GM21515 (cell line): Measurements from ENCODE around the gene PRDM1.
"Not testable (repeated sequence)": the region's sequence is repeated elsewhere in the genome, so short reads cannot be mapped to it uniquely, and the experiment has no call there.

Source experiments
- ATAC-seq: cut with Tn5 transposase; IDR thresholded peaks from one replicate; pipeline ENCODE4 v1.9.1; 2021; ENCODE audit not compliant: unreplicated experiment

The PRDM1 gene

GRCh38 chr6:106135911-106136571 is 49.9 kb downstream of the PRDM1 start:
- ATAC-seq, result no peak

DNA sequence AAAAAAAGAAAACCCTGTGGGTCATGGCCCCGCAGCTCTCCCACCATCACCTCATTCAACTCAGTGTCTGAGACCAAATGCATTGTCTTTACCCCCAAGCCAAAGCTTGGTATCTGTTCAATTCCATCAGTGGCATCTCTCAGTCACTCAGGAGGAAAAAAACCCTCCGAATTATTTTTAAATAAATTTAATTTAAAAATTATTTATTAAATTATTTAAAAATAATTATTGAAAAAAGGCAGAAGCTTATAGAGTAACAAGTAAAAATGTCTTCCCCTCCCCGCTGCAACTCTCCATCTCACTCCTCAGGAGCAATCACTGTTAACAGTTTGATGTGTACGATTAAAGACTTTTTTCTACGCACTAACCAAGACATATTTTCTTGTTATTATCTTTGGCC is 50.7 kb downstream of the PRDM1 start:
- ATAC-seq, result no peak

- no peak for ATAC-seq
These were observed 52.0 kb downstream of the PRDM1 start for GRCh38 chr6:106138151-106138550.

DNA sequence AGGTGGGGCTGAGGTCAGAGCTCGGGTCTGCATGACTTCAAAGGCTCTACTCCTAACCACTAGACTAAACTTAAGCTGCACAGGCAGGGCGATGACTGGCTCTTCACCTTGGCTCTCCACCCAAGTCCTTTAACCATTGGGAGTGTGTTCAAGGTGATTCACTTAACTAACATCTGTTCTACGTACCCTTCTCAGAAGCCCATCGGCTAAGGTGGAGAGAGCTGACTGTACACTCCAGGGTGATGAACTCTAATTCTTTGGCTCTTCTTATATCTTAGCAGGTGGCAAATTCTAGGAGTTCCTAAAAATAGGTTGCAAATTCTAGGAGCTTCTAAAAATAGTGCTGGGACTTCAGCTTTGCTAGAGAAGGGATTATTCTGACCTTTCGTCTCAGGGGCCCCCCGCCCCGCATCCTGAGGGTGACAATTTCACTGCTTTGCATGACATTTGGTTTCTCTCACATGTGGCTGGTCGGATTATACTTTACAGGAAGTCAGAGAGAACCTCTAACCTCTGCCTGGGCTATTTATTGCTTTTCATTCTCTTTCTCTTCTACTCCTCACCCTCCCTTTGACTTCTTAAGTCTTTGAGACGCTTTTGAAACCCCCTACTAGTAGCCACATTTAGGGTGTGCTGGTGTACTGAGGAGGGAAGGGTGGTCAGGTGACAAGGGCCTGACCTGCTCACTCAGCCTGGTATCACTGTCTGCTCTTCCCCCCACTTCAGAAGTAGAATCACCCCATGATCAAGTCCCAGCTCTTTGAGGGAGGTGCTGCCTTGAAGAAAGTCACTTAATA is 55.5 kb downstream of the PRDM1 start:
- ATAC-seq, result peak; percentile 72

DNA sequence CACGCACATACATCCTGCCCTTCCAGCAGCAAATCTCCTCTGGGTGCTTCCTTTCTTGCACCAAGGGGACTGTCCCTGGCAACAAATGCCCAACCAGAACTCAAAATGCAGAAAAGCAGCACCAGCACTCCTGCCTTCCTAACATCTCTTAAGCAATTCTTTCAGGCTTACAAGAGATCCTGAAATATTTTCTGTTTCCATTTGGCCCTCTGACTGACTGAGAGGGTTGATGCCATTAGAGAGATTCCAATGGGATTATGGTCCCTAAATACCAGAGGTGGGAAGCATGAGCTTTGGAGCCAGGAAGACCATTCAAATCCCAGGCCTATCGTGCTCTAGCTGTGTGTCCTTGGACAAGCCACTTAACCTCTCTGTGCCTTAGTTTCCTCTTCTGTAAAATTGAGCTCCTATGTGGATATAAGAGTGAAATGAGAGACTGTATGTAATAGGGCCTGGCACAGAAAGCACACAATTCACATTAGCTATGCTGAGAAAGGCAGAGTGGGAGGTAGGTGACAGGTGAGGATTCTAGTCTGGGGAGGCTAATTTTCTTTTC is 56.8 kb downstream of the PRDM1 start:
- ATAC-seq, result no peak

GRCh38 chr6:106143665-106144064 is 57.5 kb downstream of the PRDM1 start:
- no peak for ATAC-seq

DNA sequence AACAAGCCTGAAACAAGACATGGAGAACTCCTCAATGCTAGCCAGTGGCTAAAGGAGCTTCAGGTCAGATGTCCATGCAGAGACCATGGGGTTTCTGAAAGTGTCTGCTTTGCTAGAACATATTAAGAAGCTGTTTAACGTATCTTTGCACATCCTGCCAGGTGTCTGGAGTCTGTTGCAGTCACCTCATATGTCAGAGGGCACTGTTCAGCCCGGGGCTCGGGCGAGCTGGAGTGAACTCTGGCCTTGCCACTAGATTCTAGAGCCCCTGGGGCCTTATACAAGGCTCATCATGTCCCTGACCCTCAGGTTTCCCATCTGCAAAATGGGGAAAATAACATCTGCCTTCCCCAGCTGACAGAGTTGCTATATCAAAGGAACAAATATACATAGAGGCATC is 59.0 kb downstream of the PRDM1 start:
- no peak for ATAC-seq

DNA sequence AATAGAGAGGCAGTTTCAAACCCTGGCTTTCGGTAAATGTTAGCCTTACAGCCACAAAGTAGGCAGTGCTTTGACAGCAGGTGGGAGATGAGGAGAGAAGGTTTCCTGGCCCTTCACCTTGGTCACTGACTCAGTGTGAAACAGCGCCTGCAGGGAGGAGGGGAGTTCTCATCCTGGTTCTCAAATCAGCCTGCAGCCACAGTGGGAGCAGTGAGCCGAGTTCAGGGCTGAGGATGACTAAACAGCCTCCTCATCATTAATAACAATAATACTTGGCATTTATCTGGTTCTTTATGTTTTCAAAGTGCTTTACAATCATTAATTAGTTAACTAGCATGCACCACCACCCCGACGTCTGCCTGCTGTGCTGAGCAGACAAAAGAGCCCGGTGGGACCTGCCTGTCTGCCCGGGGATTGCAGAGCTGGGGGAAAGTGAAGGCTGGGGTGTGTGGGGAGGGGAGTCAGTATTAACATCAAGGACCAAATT is 59.6 kb downstream of the PRDM1 start:
- peak; percentile 38 for ATAC-seq

DNA sequence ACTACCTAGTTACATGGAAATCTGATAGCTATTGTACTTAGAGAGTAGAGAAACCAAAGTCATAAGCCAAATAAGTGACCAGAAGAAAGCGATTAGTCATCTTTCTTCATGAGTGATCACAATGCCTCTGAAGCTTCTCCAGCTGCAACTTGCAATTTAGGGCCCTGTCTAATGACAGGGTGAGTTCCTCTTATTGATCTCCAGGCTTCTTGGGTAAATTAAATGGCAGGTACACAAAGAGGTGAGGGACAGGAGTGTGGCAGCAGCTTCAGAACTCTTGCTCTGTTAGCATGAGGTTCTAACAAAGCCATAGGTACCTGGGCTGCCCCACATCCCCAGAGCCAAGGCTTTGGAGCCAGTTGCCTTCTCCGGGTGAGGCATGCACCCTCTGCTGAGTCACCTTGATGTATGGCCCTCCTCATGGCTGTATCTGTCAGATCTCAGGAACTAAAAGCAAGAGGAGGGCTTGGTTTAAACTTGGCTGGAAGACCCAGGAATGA is 60.8 kb downstream of the PRDM1 start:
- peak; percentile 23 for ATAC-seq

DNA sequence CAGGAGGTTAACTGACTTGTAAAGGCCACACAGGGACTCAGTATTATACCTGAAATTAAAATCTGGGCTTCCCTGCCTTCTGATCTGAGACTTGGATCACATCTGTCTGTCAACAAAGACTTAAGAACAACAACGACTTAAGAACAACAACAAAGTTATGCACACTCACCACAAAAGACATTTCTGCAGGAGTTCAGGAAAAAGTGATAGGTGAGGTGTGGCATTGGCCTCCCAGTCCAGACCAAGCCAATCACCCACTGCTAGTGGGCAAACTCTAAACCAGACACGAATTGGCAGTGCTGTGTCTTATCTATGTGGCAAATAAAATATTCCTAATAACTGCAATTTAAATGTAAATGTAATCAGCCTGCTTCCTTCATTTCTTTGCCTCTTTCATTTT is 61.3 kb downstream of the PRDM1 start:
- no peak for ATAC-seq

GRCh38 chr6:106149472-106150069 is 63.4 kb downstream of the PRDM1 start:
- ATAC-seq, result no peak

DNA sequence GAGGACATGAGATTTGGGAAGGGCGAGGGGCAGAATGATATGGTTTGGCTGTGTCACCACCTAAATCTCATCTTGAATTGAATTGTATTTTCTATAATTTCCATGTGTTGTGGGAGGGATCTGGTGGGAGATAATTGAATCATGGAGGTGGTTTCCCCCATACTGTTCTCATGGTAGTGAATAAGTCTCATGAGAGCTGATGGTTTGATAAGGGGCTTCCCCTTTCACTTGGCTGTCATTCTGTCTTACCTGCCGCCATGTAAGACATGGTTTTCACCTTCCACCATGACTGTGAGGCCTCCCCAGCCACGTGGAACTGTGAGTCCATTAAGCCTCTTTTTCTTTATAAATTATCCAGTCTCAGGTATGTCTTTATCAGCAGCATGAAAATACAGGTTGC is 66.3 kb downstream of the PRDM1 start:
- ATAC-seq, result not testable (repeated sequence)

GRCh38 chr6:106152952-106153351 is 66.8 kb downstream of the PRDM1 start:
- ATAC-seq, result no peak

DNA sequence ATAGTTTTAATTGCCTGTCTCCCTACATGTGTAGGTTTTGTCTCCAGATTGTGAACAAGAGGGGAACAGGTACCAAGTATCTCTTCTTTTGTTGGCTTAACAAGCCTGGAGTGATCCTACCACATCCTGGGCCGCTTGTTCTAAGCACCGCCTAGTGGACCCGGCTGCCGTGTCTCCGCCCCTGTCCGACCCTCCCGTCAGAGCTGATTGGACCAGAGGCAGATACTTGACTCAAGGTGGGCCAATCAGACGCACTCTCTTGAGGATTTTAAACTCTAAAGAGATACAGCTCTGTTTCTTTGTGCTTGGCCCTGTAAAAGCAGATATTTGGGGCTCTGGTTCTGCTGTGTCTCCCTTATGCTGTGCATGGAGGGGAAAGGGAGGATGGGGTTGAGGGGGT is 68.2 kb downstream of the PRDM1 start:
- no peak for ATAC-seq

GRCh38 chr6:106155219-106155830 is 69.2 kb downstream of the PRDM1 start:
- ATAC-seq, result no peak

DNA sequence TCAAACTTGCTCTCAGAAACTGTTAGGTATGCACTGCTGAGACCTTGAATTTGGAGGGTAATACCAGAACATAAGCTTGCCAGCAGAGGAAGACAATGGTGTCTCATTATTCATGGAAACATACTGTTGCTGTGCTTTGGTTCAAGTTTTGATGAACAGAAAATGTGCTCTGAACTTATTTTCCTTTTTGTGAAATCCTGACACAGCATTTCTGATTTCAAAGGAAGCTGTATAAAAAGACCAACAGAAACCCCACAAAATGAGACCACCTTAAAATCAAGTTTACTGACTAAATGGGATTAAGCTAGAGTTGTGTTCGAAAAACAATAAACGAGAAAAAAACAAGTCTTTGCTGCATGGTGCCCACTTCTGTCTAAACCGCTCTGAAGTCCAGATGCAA is 70.3 kb downstream of the PRDM1 start:
- no peak for ATAC-seq

GRCh38 chr6:106156863-106157262 is 70.7 kb downstream of the PRDM1 start:
- no peak for ATAC-seq

GRCh38 chr6:106158816-106159215 is 72.7 kb downstream of the PRDM1 start:
- no peak for ATAC-seq
